NB4 (cell line): ENCODE data around the gene KDM6A.

Experiments
- CTCF ChIP-seq: IDR thresholded peaks from one replicate; pipeline ENCODE4 v1.5.1; 2012; ENCODE audit warnings: low read depth, low read length
- POLR2A ChIP-seq: IDR thresholded peaks from 2 replicates; pipeline ENCODE4 v1.6.1; 2011; ENCODE audit warnings: mild to moderate bottlenecking; ENCODE audit not compliant: insufficient read length; ENCODE audit errors: extremely low read depth
- TF ChIP-seq, protein P1 (sequence below): IDR thresholded peaks from 2 replicates; pipeline ENCODE4 v1.6.1; 2011; ENCODE audit warnings: low read depth, low read length

DNA sequence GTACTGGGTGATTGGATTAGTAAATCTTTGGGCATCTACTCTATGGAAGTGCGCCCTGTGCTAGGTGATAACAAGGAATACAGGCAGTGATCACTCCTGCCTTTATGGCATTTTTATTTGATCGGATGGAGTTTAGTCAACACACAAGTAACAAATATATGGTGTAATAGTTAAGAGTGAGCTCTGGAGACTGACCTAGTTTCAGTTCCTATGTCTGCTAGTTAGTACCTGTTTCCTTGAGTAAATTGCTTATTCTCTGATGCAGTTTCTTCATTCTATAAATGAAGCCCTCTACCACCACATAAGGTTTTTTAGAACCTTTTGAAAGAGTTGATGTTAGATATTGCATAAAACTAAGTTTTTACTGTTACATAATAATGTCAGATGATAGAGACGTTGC, 134.6 kb downstream of the KDM6A start:
- TF ChIP-seq CTCF (no peak), POLR2A (no peak)
- TF ChIP-seq, protein P1, sequence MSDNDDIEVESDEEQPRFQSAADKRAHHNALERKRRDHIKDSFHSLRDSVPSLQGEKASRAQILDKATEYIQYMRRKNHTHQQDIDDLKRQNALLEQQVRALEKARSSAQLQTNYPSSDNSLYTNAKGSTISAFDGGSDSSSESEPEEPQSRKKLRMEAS = no peak
